HepG2 (cell line): ENCODE data around the gene PTGDR2. TPM values are rescaled to one million over a fixed set of nuclear protein-coding genes. Genes with fewer than 3 reads are reported as not detected.
A peak's percentile ranks its signal among the peaks of the same experiment; 100 is the strongest.

ENCODE experiments used
- ATAC-seq: fragments of 200-7000 bp; cut with Tn5 transposase; 3 replicates; pipeline ENCODE4 v1.9.1; 2020; ENCODE audit warnings: mild to moderate bottlenecking, moderate library complexity
- BruUV-seq: library from RNA; stranded (reverse); fragments of 400-500 nt; replicated peaks from 2 replicates; lab custom pipeline; 2021; lab: Mats Ljungman, UMichigan
- CTCF ChIA-PET: fragments of 300-600 bp; formaldehyde crosslinking; extraction: SDS; loops from one replicate; lab custom pipeline; 2021; ENCODE audit warnings: low total read pairs, inconsistent platforms, low intra/inter-chr PET ratio; lab: Yijun Ruan, JAX
- POLR2A ChIA-PET: fragments of 350-600 bp; sonication (Branson Sonifier 250); formaldehyde crosslinking; loops from one replicate; lab custom pipeline; 2020; ENCODE audit warnings: antibody characterized with exemption, inconsistent platforms; lab: Yijun Ruan, JAX
- DNase-seq: peaks from one replicate; pipeline ENCODE4 v3.0.0-alpha.2; 2015; ENCODE audit warnings: low spot score
- FAIRE-seq: peaks from 3 replicates; lab custom pipeline; 2011; peaks lifted over from hg19 to GRCh38; lab: Jason Lieb, UNC
- H2AFZ ChIP-seq: one replicate; pipeline ENCODE4 v1.6.1; 2011; ENCODE audit warnings: low read length, inconsistent platforms
- H3K27ac ChIP-seq: fragments of 300-600 bp; 3 replicates; pipeline ENCODE4 v1.8.0; 2011; ENCODE audit warnings: mixed run types, mild to moderate bottlenecking, mixed read lengths, low read length, inconsistent platforms; ENCODE audit not compliant: insufficient read depth; ENCODE audit errors: extremely low read length
- H3K27me3 ChIP-seq, 2 experiments: fragments of 200-600 bp in 1 of 2; 2 replicates in 1 of 2; 3 replicates in 1 of 2; pipeline versions ENCODE4 v1.6.0 to v1.8.0; 2011; ENCODE audit warnings: low read length in 2 of 2, mild to moderate bottlenecking in 2 of 2, moderate library complexity in 2 of 2, inconsistent platforms in 1 of 2; ENCODE audit not compliant: insufficient read depth in 2 of 2, control insufficient read depth in 1 of 2
- H3K36me3 ChIP-seq, 2 experiments: fragments of 200-600 bp in 1 of 2; replicated peaks in 1 of 2; 2 replicates in 1 of 2; 3 replicates in 1 of 2; pipeline versions ENCODE4 v1.5.1 to v1.8.0; 2011; ENCODE audit warnings: low read length in 2 of 2, inconsistent platforms in 1 of 2; ENCODE audit not compliant: insufficient read depth in 2 of 2, control insufficient read depth in 1 of 2
- H3K4me1 ChIP-seq: 2 replicates; pipeline ENCODE4 v1.5.1; 2012; ENCODE audit warnings: low read length, inconsistent platforms; ENCODE audit not compliant: insufficient read depth
- H3K4me2 ChIP-seq: 2 replicates; pipeline ENCODE4 v1.6.0; 2011; ENCODE audit warnings: low read depth, low read length, inconsistent platforms
- H3K4me3 ChIP-seq, 3 experiments: fragments of 200-600 bp in 1 of 3; sonication (generic), shearing (Covaris generic) in 1 of 3; replicated peaks in 1 of 3; 2 replicates each; pipeline ENCODE4 v1.5.1; 2011 to 2016; ENCODE audit warnings: low read length in 3 of 3, inconsistent platforms in 2 of 3, low read depth in 2 of 3, mild to moderate bottlenecking in 2 of 3, control low read depth in 1 of 3, mixed read lengths in 1 of 3; ENCODE audit not compliant: insufficient read depth in 1 of 3
- H3K79me2 ChIP-seq: one replicate; pipeline ENCODE4 v1.6.1; 2011; ENCODE audit warnings: low read length, inconsistent platforms; ENCODE audit not compliant: insufficient read depth
- H3K9ac ChIP-seq: 2 replicates; pipeline ENCODE4 v1.6.0; 2011; ENCODE audit warnings: mild to moderate bottlenecking, low read depth, low read length, inconsistent platforms; ENCODE audit not compliant: insufficient read depth
- H3K9me3 ChIP-seq: 2 replicates; pipeline ENCODE4 v1.5.1; 2012; ENCODE audit warnings: mild to moderate bottlenecking, low read length
- H4K20me1 ChIP-seq: 2 replicates; pipeline ENCODE4 v1.6.0; 2011; ENCODE audit warnings: inconsistent platforms, mild to moderate bottlenecking, low read length, moderate library complexity; ENCODE audit not compliant: insufficient read depth
- MBD4 ChIP-seq: IDR thresholded peaks from 2 replicates; pipeline ENCODE4 v1.6.1; 2012; ENCODE audit warnings: low read length, inconsistent platforms, borderline replicate concordance
- YY1 ChIP-seq: IDR thresholded peaks from 2 replicates; pipeline ENCODE4 v1.6.1; 2011; ENCODE audit warnings: low read length, low read depth, moderate library complexity, mild to moderate bottlenecking; ENCODE audit not compliant: insufficient read depth, insufficient replicate concordance
- ZSCAN9 ChIP-seq: IDR thresholded peaks from 2 replicates; pipeline ENCODE4 v1.6.1; 2016; ENCODE audit warnings: borderline replicate concordance
- WGBS: methylation state at CpG from one replicate; pipeline ENCODE4 v1.1.6; 2017; ENCODE audit warnings: low lambda C conversion rate; 5-methylcytosine and 5-hydroxymethylcytosine counted together
- in situ Hi-C: cut with HindIII; loops from 2 replicates; pipeline ENCODE4 v1.10.0; 2017; ENCODE audit warnings: low pct_unique_long_range_greater_than_20kb; ENCODE audit not compliant: extremely low pct_ligation_motif_present
- intact Hi-C: fragments of 100-400 bp; cut with micrococcal nuclease; formaldehyde crosslinking; loops from one replicate; pipeline ENCODE4 v1.10.0; 2022; ENCODE audit not compliant: unreplicated experiment
- polyA plus RNA-seq, 8 experiments: library from polyadenylated mRNA; depleted of rRNA in 3 of 8; stranded (reverse) in 7 of 8; unstranded in 1 of 8; fragments of >200 nt; fragmentation: Illumina TruSeq in 4 of 8; extraction: Trizol in 4 of 8; gene quantifications; 2 replicates each; pipeline versions ENCODE4 v1.2.1 to v1.2.3, GENCODE V29; 2011 to 2016; ENCODE audit warnings: low read depth in 4 of 8, missing spikeins in 1 of 8, mixed read lengths in 1 of 8; ENCODE audit not compliant: insufficient read depth in 1 of 8
- total RNA-seq, 5 experiments: library from RNA; depleted of rRNA; stranded (reverse); fragments of >200 nt; fragmentation: Illumina TruSeq; extraction: Trizol; gene quantifications; 2 replicates each; pipeline ENCODE4 v1.2.3, GENCODE V29; 2016; ENCODE audit warnings: low read depth in 1 of 5
- TF ChIP-seq, protein P1 (sequence below): sonication (generic); formaldehyde crosslinking; IDR thresholded peaks from 2 replicates; pipeline ENCODE4 v1.5.1; 2020; ENCODE audit warnings: mild to moderate bottlenecking, missing genetic modification reagents, moderate library complexity
- TF ChIP-seq, protein P2 (sequence below): sonication (generic); formaldehyde crosslinking; IDR thresholded peaks from 2 replicates; pipeline ENCODE4 v1.8.1; 2023; ENCODE audit warnings: mild to moderate bottlenecking, missing genetic modification reagents

PTGDR2 gene
- total and polyA plus RNA-seq, 2 of the 13 experiments (the other 11 are each of a cell fraction or from before 2014, with no cell fraction given), result 1.9 to 2.5 TPM

DNA sequence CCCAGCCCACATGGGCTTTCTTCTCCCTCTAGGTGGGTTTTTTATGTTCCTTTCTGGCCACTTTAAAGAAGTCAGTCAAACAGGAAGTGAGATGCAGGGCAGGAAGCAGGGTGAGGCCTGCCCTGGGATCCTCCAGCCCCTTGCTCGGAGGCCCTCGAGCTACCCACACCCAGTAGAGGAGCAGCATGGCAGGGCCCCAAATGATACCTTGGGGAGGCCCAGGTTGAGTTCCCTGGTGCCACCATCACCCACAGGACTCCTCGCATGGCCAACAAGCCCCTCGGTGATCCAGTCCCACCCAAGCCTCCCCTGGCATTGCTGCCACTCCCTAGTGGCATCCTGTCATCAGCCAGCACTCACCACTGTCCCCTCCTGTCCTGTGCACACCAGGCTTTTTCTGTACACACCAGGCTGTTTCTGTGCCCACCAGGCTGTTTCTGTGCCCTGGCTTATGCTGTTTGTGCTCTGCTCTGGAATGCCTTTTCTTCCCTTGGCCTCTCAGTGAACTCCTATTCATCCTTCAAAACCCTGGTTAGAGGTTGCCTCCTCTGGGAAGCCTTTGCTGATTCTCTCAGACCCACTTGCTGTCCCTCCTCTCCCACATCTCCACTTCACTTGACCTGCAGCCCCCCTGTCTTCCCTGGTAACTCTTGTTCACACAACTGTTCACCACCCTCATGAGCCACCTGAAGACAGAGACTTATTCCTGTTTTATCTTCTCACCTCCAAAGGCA is 3.1 kb upstream of the PTGDR2 start:
- Histone ChIP-seq H3K4me3 (no peak overlapping the region), H3K4me1 (peaks cover 64% of the 10 kb centered on the region), H4K20me1 (no peaks in the 10 kb centered on the region), H3K27me3 (peaks cover 0 to 3% of the 10 kb centered on the region in 2 experiments; a peak in 1 of 5 replicates), H3K9me3 (no peaks in the 10 kb centered on the region), H3K27ac (no peak overlapping the region), H3K79me2 (no peaks in the 10 kb centered on the region), H3K9ac (no peak overlapping the region), H3K36me3 (no peaks in the 10 kb centered on the region), H2AFZ (no peak overlapping the region), H3K4me2 (no peak overlapping the region; the same call in 1 of the 2 replicates)
- TF ChIP-seq, protein P1, sequence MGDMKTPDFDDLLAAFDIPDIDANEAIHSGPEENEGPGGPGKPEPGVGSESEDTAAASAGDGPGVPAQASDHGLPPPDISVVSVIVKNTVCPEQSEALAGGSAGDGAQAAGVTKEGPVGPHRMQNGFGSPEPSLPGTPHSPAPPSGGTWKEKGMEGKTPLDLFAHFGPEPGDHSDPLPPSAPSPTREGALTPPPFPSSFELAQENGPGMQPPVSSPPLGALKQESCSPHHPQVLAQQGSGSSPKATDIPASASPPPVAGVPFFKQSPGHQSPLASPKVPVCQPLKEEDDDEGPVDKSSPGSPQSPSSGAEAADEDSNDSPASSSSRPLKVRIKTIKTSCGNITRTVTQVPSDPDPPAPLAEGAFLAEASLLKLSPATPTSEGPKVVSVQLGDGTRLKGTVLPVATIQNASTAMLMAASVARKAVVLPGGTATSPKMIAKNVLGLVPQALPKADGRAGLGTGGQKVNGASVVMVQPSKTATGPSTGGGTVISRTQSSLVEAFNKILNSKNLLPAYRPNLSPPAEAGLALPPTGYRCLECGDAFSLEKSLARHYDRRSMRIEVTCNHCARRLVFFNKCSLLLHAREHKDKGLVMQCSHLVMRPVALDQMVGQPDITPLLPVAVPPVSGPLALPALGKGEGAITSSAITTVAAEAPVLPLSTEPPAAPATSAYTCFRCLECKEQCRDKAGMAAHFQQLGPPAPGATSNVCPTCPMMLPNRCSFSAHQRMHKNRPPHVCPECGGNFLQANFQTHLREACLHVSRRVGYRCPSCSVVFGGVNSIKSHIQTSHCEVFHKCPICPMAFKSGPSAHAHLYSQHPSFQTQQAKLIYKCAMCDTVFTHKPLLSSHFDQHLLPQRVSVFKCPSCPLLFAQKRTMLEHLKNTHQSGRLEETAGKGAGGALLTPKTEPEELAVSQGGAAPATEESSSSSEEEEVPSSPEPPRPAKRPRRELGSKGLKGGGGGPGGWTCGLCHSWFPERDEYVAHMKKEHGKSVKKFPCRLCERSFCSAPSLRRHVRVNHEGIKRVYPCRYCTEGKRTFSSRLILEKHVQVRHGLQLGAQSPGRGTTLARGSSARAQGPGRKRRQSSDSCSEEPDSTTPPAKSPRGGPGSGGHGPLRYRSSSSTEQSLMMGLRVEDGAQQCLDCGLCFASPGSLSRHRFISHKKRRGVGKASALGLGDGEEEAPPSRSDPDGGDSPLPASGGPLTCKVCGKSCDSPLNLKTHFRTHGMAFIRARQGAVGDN (CRISPR knock-in tag), result peak; percentile 15; the same call in 1 of the 2 replicates
- no peak for TF ChIP-seq MBD4
- no peak for TF ChIP-seq YY1
- TF ChIP-seq ZSCAN9 (CRISPR knock-in tag), result no peak
- TF ChIP-seq, protein P2, sequence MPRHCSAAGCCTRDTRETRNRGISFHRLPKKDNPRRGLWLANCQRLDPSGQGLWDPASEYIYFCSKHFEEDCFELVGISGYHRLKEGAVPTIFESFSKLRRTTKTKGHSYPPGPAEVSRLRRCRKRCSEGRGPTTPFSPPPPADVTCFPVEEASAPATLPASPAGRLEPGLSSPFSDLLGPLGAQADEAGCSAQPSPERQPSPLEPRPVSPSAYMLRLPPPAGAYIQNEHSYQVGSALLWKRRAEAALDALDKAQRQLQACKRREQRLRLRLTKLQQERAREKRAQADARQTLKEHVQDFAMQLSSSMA, result no peak
- 100% methylated on average over 2 of the region's 4 CpGs for WGBS
- CTCF ChIA-PET, result no interaction called here
- FAIRE-seq (no peak), DNase-seq (no peak), ATAC-seq (no peak)
- POLR2A ChIA-PET, result no interaction called here
- in situ Hi-C loops (no loop called here), intact Hi-C loops (no loop called here)
- no TSS peak for BruUV-seq
